WTC11 (cell line): ENCODE data around the gene CRTC2. TPM values are rescaled to one million over a fixed set of nuclear protein-coding genes. Genes with fewer than 3 reads are reported as not detected.
"Not testable (repeated sequence)": the region's sequence is repeated elsewhere in the genome, so short reads cannot be mapped to it uniquely, and the experiment has no call there.

Experiments used
- ATAC-seq: fragments of 200-7000 bp; cut with Tn5 transposase; 2 replicates; pipeline ENCODE4 v1.10.0; 2021; ENCODE audit warnings: mild to moderate bottlenecking, moderate library complexity
- CTCF ChIA-PET: fragments of 300-600 bp; sonication (Branson Sonifier 250); formaldehyde crosslinking; loops from one replicate; lab custom pipeline; 2021; ENCODE audit warnings: antibody characterized with exemption; lab: Charles Lee
- POLR2A ChIA-PET: fragments of 350-600 bp; sonication (Branson Sonifier 250); formaldehyde crosslinking; loops from one replicate; lab custom pipeline; 2021; ENCODE audit warnings: antibody characterized with exemption; lab: Charles Lee
- DNase-seq: peaks from one replicate; pipeline ENCODE4 v3.0.0; 2021; ENCODE audit warnings: low spot score
- H3K27ac Mint-ChIP-seq: 2 replicates; pipeline ENCODE4 v1.8.0; 2021; ENCODE audit warnings: mixed read lengths
- H3K27me3 Mint-ChIP-seq: 2 replicates; pipeline ENCODE4 v1.8.0; 2021; ENCODE audit warnings: low read depth, mild to moderate bottlenecking, moderate library complexity, mixed read lengths
- H3K36me3 Mint-ChIP-seq: 2 replicates; pipeline ENCODE4 v1.8.0; 2021; ENCODE audit warnings: mixed read lengths
- H3K4me1 Mint-ChIP-seq: 2 replicates; pipeline ENCODE4 v1.8.0; 2022; ENCODE audit warnings: mixed read lengths
- H3K4me3 Mint-ChIP-seq: 2 replicates; pipeline ENCODE4 v1.8.0; 2021; ENCODE audit warnings: mild to moderate bottlenecking, moderate library complexity, mixed read lengths
- H3K9me3 Mint-ChIP-seq: 2 replicates; pipeline ENCODE4 v1.8.0; 2021; ENCODE audit warnings: mixed read lengths
- FOXJ3 ChIP-seq: sonication (generic); formaldehyde crosslinking; IDR thresholded peaks from 2 replicates; pipeline ENCODE4 v1.9.0; 2021; ENCODE audit warnings: missing genetic modification reagents, mild to moderate bottlenecking, borderline replicate concordance
- MLX ChIP-seq: sonication (generic); formaldehyde crosslinking; IDR thresholded peaks from 2 replicates; pipeline ENCODE4 v1.8.1; 2023; ENCODE audit warnings: mild to moderate bottlenecking, missing genetic modification reagents, moderate library complexity
- NR2C2 ChIP-seq: sonication (generic); formaldehyde crosslinking; IDR thresholded peaks from 2 replicates; pipeline ENCODE4 v1.8.0; 2022; ENCODE audit warnings: mild to moderate bottlenecking, missing genetic modification reagents
- RORB ChIP-seq: fragments of 250-450 bp; sonication (Bioruptor Pico); IDR thresholded peaks from 2 replicates; pipeline ENCODE4 v1.9.0; 2021; ENCODE audit warnings: mild to moderate bottlenecking
- SMAD4 ChIP-seq: sonication (generic); formaldehyde crosslinking; IDR thresholded peaks from 2 replicates; pipeline ENCODE4 v1.8.0; 2022; ENCODE audit warnings: mild to moderate bottlenecking, missing genetic modification reagents
- ZSCAN18 ChIP-seq: fragments of 250-450 bp; sonication (Bioruptor Pico); IDR thresholded peaks from 2 replicates; pipeline ENCODE4 v2.1.2; 2022; ENCODE audit warnings: mild to moderate bottlenecking, moderate library complexity
- total RNA-seq: library from RNA; stranded (reverse); gene quantifications from 3 replicates; pipeline ENCODE4 v1.2.3, GENCODE V29; 2021
- TF ChIP-seq, protein P1 (sequence below): fragments of 200-600 bp; IDR thresholded peaks from 2 replicates; pipeline ENCODE4 v1.8.0; 2022; ENCODE audit warnings: antibody characterized with exemption
- TF ChIP-seq, protein P2 (sequence below): fragments of 250-450 bp; sonication (Bioruptor Pico); IDR thresholded peaks from 2 replicates; pipeline ENCODE4 v1.9.0; 2021; ENCODE audit warnings: mild to moderate bottlenecking, borderline replicate concordance
- TF ChIP-seq, protein P3 (sequence below): sonication (generic); formaldehyde crosslinking; IDR thresholded peaks from 2 replicates; pipeline ENCODE4 v1.8.1; 2023; ENCODE audit warnings: mild to moderate bottlenecking, missing genetic modification reagents
- TF ChIP-seq, protein P4 (sequence below): sonication (generic); formaldehyde crosslinking; IDR thresholded peaks from 2 replicates; pipeline ENCODE4 v1.8.0; 2023; ENCODE audit warnings: missing genetic modification reagents
- TF ChIP-seq, protein P5 (sequence below): sonication (generic); formaldehyde crosslinking; conservative IDR thresholded peaks from 2 replicates; pipeline ENCODE4 v1.8.1; 2023; ENCODE audit warnings: mild to moderate bottlenecking, low read depth, missing genetic modification reagents, moderate library complexity

The CRTC2 gene
- total RNA-seq, 1 experiment from 2014 or later: 43.7 TPM

DNA sequence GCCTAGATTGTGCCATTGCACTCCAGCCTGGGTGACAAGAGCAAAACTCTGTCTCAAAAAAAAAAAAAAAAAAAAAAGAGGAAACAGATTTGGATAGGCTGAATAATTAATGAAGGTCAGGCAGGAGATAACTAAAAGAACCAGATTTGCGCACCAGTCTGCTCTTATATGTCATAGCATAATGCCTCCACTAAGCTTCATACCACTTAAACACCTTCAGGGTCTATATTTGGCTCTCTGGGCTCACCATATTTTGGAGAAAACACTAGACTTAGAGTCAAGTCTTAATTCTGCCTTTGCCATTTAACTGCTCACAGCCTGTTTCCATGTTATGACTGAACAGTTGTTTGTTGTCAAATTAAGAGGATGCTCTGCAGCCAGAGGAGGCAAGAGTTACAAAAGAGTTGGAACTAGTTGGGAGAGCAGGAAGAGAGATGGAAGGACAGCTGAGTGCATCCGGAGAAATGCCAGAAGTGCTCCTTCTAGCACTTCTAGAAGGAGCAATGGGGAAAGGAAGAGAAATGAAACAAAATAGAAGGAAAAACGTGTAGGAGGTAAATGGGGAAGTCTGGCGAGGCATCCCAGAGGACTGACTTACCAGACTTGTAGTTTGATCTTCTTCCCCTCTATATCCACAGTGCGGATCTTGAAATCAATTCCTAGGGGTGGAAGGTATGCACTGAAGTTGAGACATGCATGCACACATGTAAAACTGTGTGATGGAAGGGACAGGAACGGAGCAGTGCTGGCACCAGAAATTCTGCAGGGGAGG is 25.9 kb upstream of the CRTC2 start (continued):
- TF ChIP-seq, protein P1, sequence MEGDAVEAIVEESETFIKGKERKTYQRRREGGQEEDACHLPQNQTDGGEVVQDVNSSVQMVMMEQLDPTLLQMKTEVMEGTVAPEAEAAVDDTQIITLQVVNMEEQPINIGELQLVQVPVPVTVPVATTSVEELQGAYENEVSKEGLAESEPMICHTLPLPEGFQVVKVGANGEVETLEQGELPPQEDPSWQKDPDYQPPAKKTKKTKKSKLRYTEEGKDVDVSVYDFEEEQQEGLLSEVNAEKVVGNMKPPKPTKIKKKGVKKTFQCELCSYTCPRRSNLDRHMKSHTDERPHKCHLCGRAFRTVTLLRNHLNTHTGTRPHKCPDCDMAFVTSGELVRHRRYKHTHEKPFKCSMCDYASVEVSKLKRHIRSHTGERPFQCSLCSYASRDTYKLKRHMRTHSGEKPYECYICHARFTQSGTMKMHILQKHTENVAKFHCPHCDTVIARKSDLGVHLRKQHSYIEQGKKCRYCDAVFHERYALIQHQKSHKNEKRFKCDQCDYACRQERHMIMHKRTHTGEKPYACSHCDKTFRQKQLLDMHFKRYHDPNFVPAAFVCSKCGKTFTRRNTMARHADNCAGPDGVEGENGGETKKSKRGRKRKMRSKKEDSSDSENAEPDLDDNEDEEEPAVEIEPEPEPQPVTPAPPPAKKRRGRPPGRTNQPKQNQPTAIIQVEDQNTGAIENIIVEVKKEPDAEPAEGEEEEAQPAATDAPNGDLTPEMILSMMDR: no peak
- TF ChIP-seq ZSCAN18 (CRISPR knock-in tag) (no peak), MLX (CRISPR knock-in tag) (no peak)
- TF ChIP-seq, protein P2, sequence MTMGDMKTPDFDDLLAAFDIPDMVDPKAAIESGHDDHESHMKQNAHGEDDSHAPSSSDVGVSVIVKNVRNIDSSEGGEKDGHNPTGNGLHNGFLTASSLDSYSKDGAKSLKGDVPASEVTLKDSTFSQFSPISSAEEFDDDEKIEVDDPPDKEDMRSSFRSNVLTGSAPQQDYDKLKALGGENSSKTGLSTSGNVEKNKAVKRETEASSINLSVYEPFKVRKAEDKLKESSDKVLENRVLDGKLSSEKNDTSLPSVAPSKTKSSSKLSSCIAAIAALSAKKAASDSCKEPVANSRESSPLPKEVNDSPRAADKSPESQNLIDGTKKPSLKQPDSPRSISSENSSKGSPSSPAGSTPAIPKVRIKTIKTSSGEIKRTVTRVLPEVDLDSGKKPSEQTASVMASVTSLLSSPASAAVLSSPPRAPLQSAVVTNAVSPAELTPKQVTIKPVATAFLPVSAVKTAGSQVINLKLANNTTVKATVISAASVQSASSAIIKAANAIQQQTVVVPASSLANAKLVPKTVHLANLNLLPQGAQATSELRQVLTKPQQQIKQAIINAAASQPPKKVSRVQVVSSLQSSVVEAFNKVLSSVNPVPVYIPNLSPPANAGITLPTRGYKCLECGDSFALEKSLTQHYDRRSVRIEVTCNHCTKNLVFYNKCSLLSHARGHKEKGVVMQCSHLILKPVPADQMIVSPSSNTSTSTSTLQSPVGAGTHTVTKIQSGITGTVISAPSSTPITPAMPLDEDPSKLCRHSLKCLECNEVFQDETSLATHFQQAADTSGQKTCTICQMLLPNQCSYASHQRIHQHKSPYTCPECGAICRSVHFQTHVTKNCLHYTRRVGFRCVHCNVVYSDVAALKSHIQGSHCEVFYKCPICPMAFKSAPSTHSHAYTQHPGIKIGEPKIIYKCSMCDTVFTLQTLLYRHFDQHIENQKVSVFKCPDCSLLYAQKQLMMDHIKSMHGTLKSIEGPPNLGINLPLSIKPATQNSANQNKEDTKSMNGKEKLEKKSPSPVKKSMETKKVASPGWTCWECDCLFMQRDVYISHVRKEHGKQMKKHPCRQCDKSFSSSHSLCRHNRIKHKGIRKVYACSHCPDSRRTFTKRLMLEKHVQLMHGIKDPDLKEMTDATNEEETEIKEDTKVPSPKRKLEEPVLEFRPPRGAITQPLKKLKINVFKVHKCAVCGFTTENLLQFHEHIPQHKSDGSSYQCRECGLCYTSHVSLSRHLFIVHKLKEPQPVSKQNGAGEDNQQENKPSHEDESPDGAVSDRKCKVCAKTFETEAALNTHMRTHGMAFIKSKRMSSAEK (CRISPR knock-in tag): no peak

- peaks cover 25% of the 10 kb centered on the region for H3K36me3 Mint-ChIP-seq
Measured at GRCh38 chr1:153981735-153982134, 23.3 kb upstream of the CRTC2 start.

GRCh38 chr1:153979091-153979490 is 20.7 kb upstream of the CRTC2 start:
- ATAC-seq, H3K9me3 Mint-ChIP-seq, DNase-seq, H3K27me3 Mint-ChIP-seq: not testable (repeated sequence)
- peaks cover 29% of the 10 kb centered on the region for H3K4me1 Mint-ChIP-seq
- POLR2A ChIA-PET: interaction anchor here (3.0 kb wide), 1 partner anchor 12 kb away, joined by 55 read pairs; the partner anchor contains the start of gene CREB3L4
- peaks cover 46% of the 10 kb centered on the region for H3K36me3 Mint-ChIP-seq
- H3K4me3 Mint-ChIP-seq: peak overlapping the region; percentile 98
- 0 out of 2 replicates have a peak overlapping the region, but pooled peaks have one; percentile 94 for H3K27ac Mint-ChIP-seq
- CTCF ChIA-PET: interaction anchor here (2.1 to 4.3 kb wide), 2 partner anchors 12 to 33 kb away, joined by 15 to 26 read pairs; partner anchors contain the start of genes CREB3L4 and DENND4B

More at GRCh38 chr1:153981735-153982134, 23.3 kb upstream of the CRTC2 start:
- H3K4me1 Mint-ChIP-seq: peaks cover 30% of the 10 kb centered on the region
- ATAC-seq, POLR2A ChIA-PET, H3K4me3 Mint-ChIP-seq, DNase-seq, H3K9me3 Mint-ChIP-seq, H3K27me3 Mint-ChIP-seq, CTCF ChIA-PET, H3K27ac Mint-ChIP-seq: not testable (repeated sequence)

- H3K36me3 Mint-ChIP-seq: peaks cover 49% of the 10 kb centered on the region
- ATAC-seq (no peak), DNase-seq (no peak)
- ChIA-PET POLR2A (interaction anchor here (1.0 to 3.1 kb wide), 8 partner anchors 8 to 344 kb away, joined by 3 to 55 read pairs (median 6); partner anchors contain the start of genes CHTOP, CREB3L4, RAB13 and RPS27), CTCF (interaction anchor here (1.1 to 4.3 kb wide), 6 partner anchors 8 to 180 kb away, joined by 3 to 26 read pairs (median 10); partner anchors contain the start of genes CREB3L4, DENND4B, RAB13 and RPS27)
- peak overlapping the region; percentile 98 for H3K4me3 Mint-ChIP-seq
- no peaks in the 10 kb centered on the region for H3K9me3 Mint-ChIP-seq
- peak overlapping the region; percentile 94 for H3K27ac Mint-ChIP-seq
- peaks cover 31% of the 10 kb centered on the region for H3K4me1 Mint-ChIP-seq
- H3K27me3 Mint-ChIP-seq: no peaks in the 10 kb centered on the region
- TF ChIP-seq, protein P3, sequence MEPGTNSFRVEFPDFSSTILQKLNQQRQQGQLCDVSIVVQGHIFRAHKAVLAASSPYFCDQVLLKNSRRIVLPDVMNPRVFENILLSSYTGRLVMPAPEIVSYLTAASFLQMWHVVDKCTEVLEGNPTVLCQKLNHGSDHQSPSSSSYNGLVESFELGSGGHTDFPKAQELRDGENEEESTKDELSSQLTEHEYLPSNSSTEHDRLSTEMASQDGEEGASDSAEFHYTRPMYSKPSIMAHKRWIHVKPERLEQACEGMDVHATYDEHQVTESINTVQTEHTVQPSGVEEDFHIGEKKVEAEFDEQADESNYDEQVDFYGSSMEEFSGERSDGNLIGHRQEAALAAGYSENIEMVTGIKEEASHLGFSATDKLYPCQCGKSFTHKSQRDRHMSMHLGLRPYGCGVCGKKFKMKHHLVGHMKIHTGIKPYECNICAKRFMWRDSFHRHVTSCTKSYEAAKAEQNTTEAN: no peak
- TF ChIP-seq SMAD4 (CRISPR knock-in tag): no peak
- no peak for TF ChIP-seq NR2C2 (CRISPR knock-in tag)
- TF ChIP-seq, protein P4, sequence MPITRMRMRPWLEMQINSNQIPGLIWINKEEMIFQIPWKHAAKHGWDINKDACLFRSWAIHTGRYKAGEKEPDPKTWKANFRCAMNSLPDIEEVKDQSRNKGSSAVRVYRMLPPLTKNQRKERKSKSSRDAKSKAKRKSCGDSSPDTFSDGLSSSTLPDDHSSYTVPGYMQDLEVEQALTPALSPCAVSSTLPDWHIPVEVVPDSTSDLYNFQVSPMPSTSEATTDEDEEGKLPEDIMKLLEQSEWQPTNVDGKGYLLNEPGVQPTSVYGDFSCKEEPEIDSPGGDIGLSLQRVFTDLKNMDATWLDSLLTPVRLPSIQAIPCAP (CRISPR knock-in tag): no peak
- no peak for TF ChIP-seq FOXJ3 (CRISPR knock-in tag)
- TF ChIP-seq, protein P5, sequence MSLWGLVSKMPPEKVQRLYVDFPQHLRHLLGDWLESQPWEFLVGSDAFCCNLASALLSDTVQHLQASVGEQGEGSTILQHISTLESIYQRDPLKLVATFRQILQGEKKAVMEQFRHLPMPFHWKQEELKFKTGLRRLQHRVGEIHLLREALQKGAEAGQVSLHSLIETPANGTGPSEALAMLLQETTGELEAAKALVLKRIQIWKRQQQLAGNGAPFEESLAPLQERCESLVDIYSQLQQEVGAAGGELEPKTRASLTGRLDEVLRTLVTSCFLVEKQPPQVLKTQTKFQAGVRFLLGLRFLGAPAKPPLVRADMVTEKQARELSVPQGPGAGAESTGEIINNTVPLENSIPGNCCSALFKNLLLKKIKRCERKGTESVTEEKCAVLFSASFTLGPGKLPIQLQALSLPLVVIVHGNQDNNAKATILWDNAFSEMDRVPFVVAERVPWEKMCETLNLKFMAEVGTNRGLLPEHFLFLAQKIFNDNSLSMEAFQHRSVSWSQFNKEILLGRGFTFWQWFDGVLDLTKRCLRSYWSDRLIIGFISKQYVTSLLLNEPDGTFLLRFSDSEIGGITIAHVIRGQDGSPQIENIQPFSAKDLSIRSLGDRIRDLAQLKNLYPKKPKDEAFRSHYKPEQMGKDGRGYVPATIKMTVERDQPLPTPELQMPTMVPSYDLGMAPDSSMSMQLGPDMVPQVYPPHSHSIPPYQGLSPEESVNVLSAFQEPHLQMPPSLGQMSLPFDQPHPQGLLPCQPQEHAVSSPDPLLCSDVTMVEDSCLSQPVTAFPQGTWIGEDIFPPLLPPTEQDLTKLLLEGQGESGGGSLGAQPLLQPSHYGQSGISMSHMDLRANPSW (CRISPR knock-in tag): no peak
- TF ChIP-seq RORB (CRISPR knock-in tag): no peak
Measured at GRCh38 chr1:153978274-153978909, 20.0 kb upstream of the CRTC2 start.
